GM18861 (cell line): ENCODE data around the gene TRIM40.
"Not testable (repeated sequence)": the region's sequence is repeated elsewhere in the genome, so short reads cannot be mapped to it uniquely, and the experiment has no call there.

Experiments
- ATAC-seq: cut with Tn5 transposase; IDR thresholded peaks from one replicate; pipeline ENCODE4 v1.9.1; 2021; ENCODE audit not compliant: unreplicated experiment

Gene TRIM40

DNA sequence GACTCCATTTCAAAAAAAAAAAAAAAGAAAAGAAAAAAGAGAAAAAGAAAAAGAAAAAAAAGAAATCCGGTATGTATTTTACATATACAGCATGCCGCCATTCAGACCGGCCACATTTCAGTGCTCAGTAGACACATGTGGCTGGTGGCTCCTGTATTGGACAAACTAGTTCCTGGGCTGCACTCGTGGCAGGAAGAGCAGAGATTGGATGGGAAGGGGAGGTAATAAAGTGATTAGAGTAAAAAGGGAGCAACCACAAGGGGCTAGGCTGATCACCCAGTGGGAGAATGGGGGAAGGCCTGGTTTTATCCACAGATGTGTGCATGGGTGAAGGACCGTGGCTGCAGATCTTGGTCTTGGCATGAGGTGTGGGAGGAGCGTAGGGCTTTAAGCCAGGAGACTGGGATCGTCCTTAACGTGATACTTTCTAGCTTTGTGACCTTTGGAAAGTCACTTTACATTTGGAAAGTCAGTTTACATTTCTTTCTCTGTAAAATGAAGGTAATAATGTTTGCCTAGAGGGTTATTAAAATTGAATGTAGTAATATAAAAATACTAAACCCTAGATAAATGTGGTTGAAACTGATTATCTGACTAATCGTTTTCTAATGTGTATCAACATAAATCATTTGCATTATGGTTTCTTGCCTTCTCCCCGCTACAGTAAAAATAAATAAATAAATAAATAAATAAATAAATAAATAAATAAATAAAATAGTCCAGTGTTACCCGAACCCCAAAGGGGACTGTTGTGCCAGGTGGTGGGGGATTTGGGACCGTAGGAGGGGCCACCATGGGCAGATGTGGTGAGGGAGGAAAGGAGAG, 26.5 kb downstream of the TRIM40 start:
- no peak for ATAC-seq

DNA sequence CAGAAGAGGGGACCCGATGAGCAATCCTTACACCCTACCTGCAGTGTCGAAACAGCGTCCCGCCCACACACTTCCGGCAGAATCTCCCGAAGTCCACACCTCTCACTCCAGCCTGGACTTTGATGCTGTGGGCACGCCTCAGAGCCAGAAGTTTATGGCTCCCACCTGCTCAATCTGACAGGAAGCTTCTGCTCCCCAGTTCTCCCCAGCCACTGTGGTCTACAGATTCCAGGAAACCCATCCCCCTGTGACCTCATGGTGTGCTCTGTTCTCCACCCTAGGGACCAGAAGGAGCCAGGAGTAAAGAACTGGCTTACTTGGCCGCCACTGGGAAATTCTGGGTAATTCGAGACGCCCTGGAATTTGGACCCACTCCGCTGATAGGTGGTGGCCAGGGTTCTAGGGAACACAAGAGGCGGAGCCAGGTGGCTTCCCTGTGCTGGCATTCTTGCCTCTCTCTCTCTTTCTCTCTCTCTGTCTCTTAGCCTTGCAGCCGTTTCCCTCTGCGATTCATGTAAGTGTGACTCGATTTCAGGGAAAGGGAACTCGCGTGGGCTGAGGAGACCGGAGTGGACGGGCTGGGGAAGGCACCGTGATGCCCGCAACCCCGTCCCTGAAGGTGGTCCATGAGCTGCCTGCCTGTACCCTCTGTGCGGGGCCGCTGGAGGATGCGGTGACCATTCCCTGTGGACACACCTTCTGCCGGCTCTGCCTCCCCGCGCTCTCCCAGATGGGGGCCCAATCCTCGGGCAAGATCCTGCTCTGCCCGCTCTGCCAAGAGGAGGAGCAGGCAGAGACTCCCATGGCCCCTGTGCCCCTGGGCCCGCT, 27.4 kb downstream of the TRIM40 start, which contains the start of gene TRIM15:
TRIM15 (plus strand) TSS at position 457 of the 828 bp plus-strand sequence; CDS start at position 596, 139 bp downstream.
- ATAC-seq, result no peak

DNA sequence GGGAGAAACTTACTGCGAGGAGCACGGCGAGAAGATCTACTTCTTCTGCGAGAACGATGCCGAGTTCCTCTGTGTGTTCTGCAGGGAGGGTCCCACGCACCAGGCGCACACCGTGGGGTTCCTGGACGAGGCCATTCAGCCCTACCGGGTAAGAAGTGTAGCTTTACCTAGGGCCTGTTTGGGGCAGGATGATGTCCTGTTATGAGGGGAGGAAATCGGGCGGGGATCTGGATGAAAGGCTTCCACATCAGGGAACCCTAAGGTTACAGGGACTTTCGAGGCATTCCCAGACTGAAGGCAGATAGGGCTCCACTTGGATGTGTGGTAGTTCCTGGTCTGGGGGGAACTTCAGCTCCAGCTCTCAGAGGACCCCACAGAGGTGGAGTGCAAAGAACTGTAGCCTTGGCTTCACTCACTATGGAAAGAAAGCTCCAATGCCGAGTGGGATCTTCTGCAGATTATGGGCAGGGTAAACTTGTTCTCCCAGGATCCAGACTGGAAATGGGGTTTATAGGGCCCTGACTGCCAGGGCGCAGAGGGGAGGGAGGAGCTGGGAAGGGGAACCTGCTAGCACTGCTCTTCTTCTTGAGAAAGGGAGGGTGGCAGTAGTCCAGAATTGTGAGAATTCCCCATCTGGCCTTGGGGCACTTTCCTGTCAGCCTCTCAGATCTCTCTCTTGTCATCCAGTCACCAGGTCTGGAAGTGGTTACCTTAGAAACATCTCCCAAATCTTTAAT, 28.1 kb downstream of the TRIM40 start:
- ATAC-seq, result no peak

DNA sequence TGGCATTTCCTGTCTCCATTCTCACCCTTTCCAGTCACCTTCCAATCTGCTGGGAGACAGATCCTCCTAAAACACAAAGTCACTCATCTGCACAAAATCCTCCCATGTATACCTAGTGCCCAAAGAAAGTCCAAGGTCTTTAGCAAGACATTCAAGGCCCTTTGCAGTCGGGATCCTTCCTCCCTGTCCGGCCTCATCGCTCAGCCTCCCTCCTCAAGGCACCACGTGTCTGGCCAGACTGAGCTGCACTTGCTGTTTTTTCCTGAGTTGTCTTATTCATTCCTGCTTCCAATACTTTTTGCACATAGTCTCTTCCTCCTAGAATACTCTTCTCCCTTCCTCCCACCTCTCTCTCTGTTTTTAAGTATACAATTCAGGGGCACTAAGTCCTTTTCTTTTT, 28.8 kb downstream of the TRIM40 start:
- ATAC-seq, result no peak

DNA sequence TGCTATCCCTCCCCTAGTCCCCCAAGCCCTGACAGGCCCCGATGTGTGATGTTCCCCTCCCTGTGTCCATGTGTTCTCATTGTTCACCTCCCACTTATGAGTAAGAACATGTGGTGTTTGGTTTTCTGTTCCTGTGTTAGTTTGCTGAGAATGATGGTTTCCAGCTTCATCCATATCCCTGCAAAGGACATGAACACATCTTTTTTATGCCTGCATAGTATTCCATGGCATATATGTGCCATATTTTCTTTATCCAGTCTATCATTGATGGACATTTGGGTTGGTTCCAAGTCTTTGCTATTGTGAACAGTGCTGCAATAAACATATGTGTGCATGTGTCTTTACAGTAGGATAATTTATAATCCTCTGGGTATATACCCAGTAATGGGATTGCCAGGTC, 29.3 kb downstream of the TRIM40 start:
- ATAC-seq, result not testable (repeated sequence)

GRCh38 chr6:30167101-30167500, 31.2 kb downstream of the TRIM40 start:
- ATAC-seq, result no peak

GRCh38 chr6:30168741-30169140, 32.8 kb downstream of the TRIM40 start:
- ATAC-seq, result no peak

- no peak for ATAC-seq
Measured at GRCh38 chr6:30169658-30170614, 34.0 kb downstream of the TRIM40 start.

DNA sequence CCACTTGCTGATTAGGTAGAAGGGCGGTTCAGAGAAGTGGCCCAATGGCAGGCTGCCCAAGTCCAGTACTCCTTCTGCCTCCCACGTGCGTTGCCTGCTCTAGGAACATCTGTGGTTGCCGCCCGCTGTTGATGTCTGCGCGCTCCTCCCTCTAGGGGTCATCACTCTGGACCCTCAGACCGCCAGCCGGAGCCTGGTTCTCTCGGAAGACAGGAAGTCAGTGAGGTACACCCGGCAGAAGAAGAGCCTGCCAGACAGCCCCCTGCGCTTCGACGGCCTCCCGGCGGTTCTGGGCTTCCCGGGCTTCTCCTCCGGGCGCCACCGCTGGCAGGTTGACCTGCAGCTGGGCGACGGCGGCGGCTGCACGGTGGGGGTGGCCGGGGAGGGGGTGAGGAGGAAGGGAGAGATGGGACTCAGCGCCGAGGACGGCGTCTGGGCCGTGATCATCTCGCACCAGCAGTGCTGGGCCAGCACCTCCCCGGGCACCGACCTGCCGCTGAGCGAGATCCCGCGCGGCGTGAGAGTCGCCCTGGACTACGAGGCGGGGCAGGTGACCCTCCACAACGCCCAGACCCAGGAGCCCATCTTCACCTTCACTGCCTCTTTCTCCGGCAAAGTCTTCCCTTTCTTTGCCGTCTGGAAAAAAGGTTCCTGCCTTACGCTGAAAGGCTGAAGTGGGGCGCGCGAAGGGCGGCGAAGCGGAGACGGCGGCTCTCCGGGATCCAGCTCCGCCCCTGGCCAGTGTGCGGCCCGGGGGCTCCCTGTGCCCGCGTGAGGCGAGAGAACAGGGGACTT, 35.9 kb downstream of the TRIM40 start:
- ATAC-seq, result no peak

DNA sequence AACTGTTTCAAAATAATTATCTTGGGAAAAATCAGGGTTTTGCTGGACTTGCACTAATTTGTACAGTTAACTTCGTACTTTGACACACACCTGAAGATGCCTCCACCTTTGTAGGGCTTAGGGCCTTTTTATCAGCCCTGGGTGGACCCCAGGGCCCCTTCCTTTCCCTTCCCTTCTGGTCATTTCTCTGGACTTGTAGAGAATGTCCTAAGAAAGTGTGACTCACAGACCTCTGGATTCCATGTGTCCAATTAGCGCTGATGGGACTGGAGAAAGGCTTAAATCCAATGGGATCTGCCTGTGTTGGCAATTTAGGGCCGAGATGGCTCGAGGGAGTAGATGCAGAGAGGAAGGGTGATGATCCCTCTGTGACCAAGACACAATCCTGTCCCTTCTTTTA, 36.7 kb downstream of the TRIM40 start:
- ATAC-seq, result no peak

DNA sequence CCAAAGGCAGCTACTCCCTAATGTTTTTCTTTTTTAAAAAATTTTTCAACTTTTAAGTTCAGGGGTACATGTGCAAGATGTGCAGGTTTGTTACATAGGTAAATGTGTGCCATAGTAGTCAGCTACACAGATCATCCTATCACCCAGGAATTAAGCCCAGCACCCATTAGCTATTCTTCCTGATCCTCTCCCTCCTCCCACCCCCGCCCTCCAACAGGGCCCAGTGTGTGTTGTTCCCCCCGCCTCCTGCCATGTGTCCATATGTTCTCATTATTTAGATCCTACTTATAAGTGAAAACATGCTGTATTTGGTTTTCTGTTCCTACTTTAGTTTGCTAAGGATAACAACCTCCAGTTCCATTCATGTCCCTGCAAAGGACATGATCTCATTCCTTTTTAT, 39.8 kb downstream of the TRIM40 start:
- ATAC-seq, result no peak

DNA sequence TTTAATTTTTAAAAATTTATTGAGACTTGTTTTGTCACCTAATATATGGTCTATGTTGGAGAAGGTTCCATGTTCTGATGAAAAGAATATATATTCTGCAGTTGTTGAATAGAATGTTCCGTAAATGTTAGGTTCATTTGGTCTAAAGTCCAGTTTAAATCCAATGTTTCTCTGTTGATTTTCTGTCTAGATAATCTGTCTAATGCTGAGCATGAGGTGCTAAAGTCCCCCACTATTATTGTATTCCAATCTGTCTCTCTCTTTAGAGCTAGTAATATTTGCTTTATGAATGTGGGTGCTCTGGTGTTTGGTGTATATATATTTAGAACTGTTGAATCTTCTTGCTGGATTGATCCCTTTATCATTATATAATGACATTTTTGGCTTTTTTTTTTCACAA, 42.9 kb downstream of the TRIM40 start:
- ATAC-seq, result no peak

DNA sequence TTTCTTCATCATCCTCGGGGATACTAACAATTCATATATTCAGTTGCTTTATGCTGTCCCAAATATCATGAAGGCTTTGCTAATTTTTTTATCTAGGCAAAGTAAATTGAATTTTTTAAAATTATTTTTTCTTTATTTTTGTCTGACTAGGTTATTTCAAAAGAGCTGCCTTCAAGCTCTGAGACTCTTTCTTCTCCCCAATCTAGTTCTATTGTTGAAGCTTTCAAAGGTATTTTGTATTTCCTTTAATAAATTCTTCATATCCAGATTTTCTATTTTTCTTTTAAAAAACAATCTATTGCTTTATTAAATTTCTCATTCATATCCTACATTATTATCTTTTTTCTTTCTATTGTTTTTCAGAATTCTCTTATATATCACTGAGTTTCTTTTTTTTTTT, 44.2 kb downstream of the TRIM40 start:
- no peak for ATAC-seq

GRCh38 chr6:30184417-30185031, 48.6 kb downstream of the TRIM40 start:
- no peak for ATAC-seq

GRCh38 chr6:30185846-30186484, 50.0 kb downstream of the TRIM40 start:
- no peak for ATAC-seq

DNA sequence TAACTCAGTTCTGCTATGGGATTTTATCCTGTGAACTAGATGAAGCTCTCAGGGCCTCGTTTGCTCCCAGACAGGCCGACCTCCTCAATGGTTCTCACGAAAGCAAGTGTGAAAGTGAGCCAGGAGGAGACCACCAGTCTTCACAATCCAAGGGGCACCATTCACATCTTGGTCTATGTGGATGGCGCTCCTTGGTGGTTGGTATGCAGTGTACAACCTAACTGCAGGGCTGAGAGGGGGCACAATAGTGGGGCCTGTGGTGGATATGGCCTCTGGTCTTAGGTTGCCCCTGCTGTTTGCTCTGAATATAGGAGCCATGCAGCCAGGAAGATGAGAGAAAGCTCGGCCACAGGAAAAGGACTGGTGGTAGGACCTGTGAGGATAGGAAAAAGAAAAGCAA, 52.6 kb downstream of the TRIM40 start:
- no peak for ATAC-seq

DNA sequence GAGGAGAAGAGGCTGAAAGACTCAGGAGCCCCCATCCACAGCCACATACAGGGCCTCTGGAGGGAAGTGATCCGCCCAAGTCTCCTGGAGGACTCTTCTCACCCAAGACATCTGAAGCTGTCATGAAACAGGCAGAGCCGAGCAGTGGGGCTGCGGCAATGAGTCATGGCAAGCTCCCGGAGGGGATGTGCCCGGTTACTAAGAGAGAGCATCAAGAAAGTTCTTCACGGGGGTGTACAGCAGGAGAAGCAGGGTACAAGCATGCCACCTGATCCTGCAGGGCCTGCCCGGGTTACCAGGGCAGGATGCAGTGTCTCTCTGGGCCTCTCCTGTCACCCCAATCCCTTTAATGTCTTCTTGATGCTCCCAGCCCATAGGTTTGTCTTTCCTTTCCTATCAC, 56.1 kb downstream of the TRIM40 start:
- no peak for ATAC-seq
